ENCODE measurements around the gene PLCH1. TPM values are rescaled to one million over a fixed set of nuclear protein-coding genes. Genes with fewer than 3 reads are reported as not detected.

The PLCH1 gene
- total and polyA plus RNA-seq, 2 experiments from 2014 or later = 8.1 to 25.3 TPM

DNA sequence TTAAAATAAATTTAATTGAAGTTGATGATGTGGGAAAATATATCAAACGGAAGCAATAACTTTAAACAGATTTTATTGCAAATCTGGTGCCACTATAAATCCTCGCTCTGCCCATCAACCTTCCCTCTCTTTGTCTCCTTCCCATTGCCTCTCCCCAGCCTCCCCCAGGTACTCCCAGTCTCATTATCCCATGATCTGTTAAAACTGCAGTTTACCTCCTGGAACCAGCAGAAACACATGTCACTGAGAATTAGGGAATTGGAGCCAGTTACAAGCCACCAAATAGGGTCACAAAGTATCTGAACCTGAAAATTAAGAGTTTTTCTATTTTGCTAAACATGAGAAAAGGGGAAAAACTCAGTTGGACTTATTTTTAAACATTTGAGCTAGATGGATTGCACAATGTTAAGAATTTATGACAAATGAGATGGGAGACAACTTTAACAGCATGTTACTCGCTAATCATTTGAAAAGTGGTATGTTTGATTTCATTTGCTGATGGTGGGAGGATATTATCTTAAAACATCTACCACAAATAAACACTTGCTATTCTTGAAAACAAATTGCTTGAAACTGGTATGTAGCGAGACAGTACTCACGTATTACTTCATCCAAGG, 2.4 kb downstream of the PLCH1 start (continued):
- TF ChIP-seq, protein P1, sequence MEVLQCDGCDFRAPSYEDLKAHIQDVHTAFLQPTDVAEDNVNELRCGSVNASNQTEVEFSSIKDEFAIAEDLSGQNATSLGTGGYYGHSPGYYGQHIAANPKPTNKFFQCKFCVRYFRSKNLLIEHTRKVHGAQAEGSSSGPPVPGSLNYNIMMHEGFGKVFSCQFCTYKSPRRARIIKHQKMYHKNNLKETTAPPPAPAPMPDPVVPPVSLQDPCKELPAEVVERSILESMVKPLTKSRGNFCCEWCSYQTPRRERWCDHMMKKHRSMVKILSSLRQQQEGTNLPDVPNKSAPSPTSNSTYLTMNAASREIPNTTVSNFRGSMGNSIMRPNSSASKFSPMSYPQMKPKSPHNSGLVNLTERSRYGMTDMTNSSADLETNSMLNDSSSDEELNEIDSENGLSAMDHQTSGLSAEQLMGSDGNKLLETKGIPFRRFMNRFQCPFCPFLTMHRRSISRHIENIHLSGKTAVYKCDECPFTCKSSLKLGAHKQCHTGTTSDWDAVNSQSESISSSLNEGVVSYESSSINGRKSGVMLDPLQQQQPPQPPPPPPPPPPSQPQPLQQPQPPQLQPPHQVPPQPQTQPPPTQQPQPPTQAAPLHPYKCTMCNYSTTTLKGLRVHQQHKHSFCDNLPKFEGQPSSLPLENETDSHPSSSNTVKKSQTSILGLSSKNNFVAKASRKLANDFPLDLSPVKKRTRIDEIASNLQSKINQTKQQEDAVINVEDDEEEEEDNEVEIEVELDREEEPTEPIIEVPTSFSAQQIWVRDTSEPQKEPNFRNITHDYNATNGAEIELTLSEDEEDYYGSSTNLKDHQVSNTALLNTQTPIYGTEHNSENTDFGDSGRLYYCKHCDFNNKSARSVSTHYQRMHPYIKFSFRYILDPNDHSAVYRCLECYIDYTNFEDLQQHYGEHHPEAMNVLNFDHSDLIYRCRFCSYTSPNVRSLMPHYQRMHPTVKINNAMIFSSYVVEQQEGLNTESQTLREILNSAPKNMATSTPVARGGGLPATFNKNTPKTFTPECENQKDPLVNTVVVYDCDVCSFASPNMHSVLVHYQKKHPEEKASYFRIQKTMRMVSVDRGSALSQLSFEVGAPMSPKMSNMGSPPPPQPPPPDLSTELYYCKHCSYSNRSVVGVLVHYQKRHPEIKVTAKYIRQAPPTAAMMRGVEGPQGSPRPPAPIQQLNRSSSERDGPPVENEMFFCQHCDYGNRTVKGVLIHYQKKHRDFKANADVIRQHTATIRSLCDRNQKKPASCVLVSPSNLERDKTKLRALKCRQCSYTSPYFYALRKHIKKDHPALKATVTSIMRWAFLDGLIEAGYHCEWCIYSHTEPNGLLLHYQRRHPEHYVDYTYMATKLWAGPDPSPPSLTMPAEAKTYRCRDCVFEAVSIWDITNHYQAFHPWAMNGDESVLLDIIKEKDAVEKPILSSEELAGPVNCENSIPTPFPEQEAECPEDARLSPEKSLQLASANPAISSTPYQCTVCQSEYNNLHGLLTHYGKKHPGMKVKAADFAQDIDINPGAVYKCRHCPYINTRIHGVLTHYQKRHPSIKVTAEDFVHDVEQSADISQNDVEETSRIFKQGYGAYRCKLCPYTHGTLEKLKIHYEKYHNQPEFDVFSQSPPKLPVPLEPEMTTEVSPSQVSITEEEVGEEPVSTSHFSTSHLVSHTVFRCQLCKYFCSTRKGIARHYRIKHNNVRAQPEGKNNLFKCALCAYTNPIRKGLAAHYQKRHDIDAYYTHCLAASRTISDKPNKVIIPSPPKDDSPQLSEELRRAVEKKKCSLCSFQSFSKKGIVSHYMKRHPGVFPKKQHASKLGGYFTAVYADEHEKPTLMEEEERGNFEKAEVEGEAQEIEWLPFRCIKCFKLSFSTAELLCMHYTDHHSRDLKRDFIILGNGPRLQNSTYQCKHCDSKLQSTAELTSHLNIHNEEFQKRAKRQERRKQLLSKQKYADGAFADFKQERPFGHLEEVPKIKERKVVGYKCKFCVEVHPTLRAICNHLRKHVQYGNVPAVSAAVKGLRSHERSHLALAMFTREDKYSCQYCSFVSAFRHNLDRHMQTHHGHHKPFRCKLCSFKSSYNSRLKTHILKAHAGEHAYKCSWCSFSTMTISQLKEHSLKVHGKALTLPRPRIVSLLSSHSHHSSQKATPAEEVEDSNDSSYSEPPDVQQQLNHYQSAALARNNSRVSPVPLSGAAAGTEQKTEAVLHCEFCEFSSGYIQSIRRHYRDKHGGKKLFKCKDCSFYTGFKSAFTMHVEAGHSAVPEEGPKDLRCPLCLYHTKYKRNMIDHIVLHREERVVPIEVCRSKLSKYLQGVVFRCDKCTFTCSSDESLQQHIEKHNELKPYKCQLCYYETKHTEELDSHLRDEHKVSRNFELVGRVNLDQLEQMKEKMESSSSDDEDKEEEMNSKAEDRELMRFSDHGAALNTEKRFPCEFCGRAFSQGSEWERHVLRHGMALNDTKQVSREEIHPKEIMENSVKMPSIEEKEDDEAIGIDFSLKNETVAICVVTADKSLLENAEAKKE (CRISPR knock-in tag; IDR thresholded peaks at IDR 0.05) = no peak
- TF ChIP-seq ZNF331 (CRISPR knock-in tag; IDR thresholded peaks at IDR 0.05; ENCODE audit: low read depth) (no peak), EZH2 (IDR thresholded peaks at IDR 0.05; ENCODE audit: low read depth, unreplicated experiment) (no peak), STAT1 (IDR thresholded peaks at IDR 0.05; ENCODE audit: unreplicated experiment) (no peak), EZH2phosphoT487 (IDR thresholded peaks at IDR 0.05; ENCODE audit: unreplicated experiment) (no peak)

DNA sequence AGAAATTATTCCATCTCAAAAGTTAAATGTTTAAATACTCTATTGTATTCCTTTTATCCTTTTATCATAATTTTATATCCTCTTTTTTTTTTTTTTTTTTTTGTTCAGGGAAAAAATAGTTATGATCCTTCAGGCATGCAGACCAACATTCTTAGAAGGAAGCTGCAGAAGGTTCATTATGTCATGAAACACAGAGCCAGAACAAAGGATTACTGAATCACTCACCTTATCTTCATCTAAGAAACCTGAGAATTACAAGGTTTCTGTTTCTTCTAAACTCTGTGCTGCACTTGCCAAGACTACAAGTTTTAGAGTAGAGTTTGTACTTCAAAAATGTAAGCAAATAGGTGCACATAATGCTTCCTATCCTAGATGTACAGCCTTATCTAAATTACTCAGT, 3.3 kb downstream of the PLCH1 start:
- Histone ChIP-seq H3K27ac (ENCODE audit: low read depth) (no peak overlapping the region), H3K27me3 (ENCODE audit: insufficient read depth) (peaks cover 3% of the 10 kb centered on the region; the same call in 1 of the 2 replicates), H3F3A (replicated peaks; ENCODE audit: low read depth) (no peaks in the 10 kb centered on the region), H3K4me3 (no peak overlapping the region), H3K4me2 (no peak overlapping the region), H3K36me3 (ENCODE audit: insufficient read depth) (no peaks in the 10 kb centered on the region), H4K20me1 (replicated peaks; ENCODE audit: insufficient read depth) (no peaks in the 10 kb centered on the region; the same call in 1 of the 2 replicates), H3K79me2 (replicated peaks; ENCODE audit: insufficient read depth) (peaks cover 69% of the 10 kb centered on the region), H3K9me2 (ENCODE audit: insufficient read depth) (no peaks in the 10 kb centered on the region), H3K4me1 (ENCODE audit: insufficient read depth) (peaks cover 19% of the 10 kb centered on the region), H2AFZ (no peak overlapping the region)
- Mint-ChIP-seq H3K4me1 (peaks cover 40% of the 10 kb centered on the region), H3K9me3 (no peaks in the 10 kb centered on the region), H3K27ac (no peak overlapping the region), H3K36me3 (ENCODE audit: low read depth) (no peaks in the 10 kb centered on the region), H3K4me3 (no peak overlapping the region), H3K27me3 (ENCODE audit: insufficient read depth, low read depth, poor library complexity) (peaks cover 8% of the 10 kb centered on the region)
- DNase-seq (ENCODE audit: low spot score) (no peak), ATAC-seq (no peak)
- TF ChIP-seq, protein P2, sequence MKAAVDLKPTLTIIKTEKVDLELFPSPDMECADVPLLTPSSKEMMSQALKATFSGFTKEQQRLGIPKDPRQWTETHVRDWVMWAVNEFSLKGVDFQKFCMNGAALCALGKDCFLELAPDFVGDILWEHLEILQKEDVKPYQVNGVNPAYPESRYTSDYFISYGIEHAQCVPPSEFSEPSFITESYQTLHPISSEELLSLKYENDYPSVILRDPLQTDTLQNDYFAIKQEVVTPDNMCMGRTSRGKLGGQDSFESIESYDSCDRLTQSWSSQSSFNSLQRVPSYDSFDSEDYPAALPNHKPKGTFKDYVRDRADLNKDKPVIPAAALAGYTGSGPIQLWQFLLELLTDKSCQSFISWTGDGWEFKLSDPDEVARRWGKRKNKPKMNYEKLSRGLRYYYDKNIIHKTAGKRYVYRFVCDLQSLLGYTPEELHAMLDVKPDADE (IDR thresholded peaks at IDR 0.05) = no peak
- TF ChIP-seq JUNB (IDR thresholded peaks at IDR 0.05; ENCODE audit: unreplicated experiment) (no peak), ZNF114 (CRISPR knock-in tag; IDR thresholded peaks at IDR 0.05) (no peak)
- TF ChIP-seq, protein P1 (CRISPR knock-in tag; IDR thresholded peaks at IDR 0.05) = no peak
